Endothelial cell of umbilical vein (primary cell): Measurements from ENCODE around the gene TLE7. TPM values are rescaled to one million over a fixed set of nuclear protein-coding genes. Genes with fewer than 3 reads are reported as not detected.

Experiments
- BruUV-seq: library from RNA; stranded (reverse); fragments of 400-500 nt; replicated peaks from 2 replicates; lab custom pipeline; 2021; lab: Mats Ljungman, UMichigan
- CTCF ChIA-PET: fragments of 300-600, 350-600 bp; sonication (Branson Sonifier 250); formaldehyde crosslinking; loops from one replicate; lab custom pipeline; 2021; ENCODE audit warnings: antibody characterized with exemption, inconsistent platforms; lab: Charles Lee
- POLR2A ChIA-PET: fragments of 300-600, 350-600 bp; sonication (Branson Sonifier 250); formaldehyde crosslinking; loops from one replicate; lab custom pipeline; 2021; ENCODE audit warnings: antibody characterized with exemption, inconsistent platforms; lab: Charles Lee
- DNase-seq: peaks from one replicate; pipeline ENCODE4 v3.0.0-alpha.2; 2011; ENCODE audit warnings: low read depth, low spot score
- FAIRE-seq: peaks from 2 replicates; lab custom pipeline; 2011; peaks lifted over from hg19 to GRCh38; lab: Jason Lieb, UNC
- H2AFZ ChIP-seq: 2 replicates; pipeline ENCODE4 v1.6.0; 2012; ENCODE audit warnings: low read depth, low read length, control low read depth, inconsistent platforms
- H3K27ac ChIP-seq: 2 replicates; pipeline ENCODE4 v1.5.1; 2011; ENCODE audit warnings: low read depth, mild to moderate bottlenecking, control low read depth, low read length, moderate library complexity; ENCODE audit not compliant: insufficient read depth
- H3K27me3 ChIP-seq, 2 experiments: 2 replicates each; pipeline versions ENCODE4 v1.6.0 to v1.6.1; 2011; ENCODE audit warnings: low read length in 2 of 2, mixed read lengths in 1 of 2; ENCODE audit not compliant: control insufficient read depth in 2 of 2, insufficient read depth in 2 of 2
- H3K36me3 ChIP-seq, 2 experiments: 2 replicates in 1 of 2; 3 replicates in 1 of 2; pipeline ENCODE4 v1.5.1; 2011; ENCODE audit warnings: low read length in 2 of 2, mild to moderate bottlenecking in 1 of 2, moderate library complexity in 1 of 2; ENCODE audit not compliant: control insufficient read depth in 2 of 2, insufficient read depth in 2 of 2; ENCODE audit errors: extremely low read depth in 1 of 2
- H3K4me1 ChIP-seq: 3 replicates; pipeline ENCODE4 v1.5.1; 2011; ENCODE audit warnings: mild to moderate bottlenecking, low read length; ENCODE audit not compliant: control insufficient read depth, insufficient read depth; ENCODE audit errors: extremely low read depth
- H3K4me2 ChIP-seq: 2 replicates; pipeline ENCODE4 v1.6.1; 2011; ENCODE audit warnings: low read length, control low read depth, mixed read lengths; ENCODE audit not compliant: insufficient read depth
- H3K4me3 ChIP-seq, 3 experiments: fragments of 200-600 bp in 1 of 3; sonication (generic), shearing (Covaris generic) in 1 of 3; replicated peaks in 1 of 3; 2 replicates each; pipeline ENCODE4 v1.5.1; 2011 to 2016; ENCODE audit warnings: control low read depth in 3 of 3, low read length in 3 of 3, mild to moderate bottlenecking in 2 of 3, inconsistent platforms in 1 of 3, low read depth in 1 of 3, moderate library complexity in 1 of 3; ENCODE audit not compliant: insufficient read depth in 1 of 3
- H3K79me2 ChIP-seq: 2 replicates; pipeline ENCODE4 v1.6.0; 2012; ENCODE audit warnings: low read length, inconsistent platforms; ENCODE audit not compliant: control insufficient read depth, insufficient read depth
- H3K9ac ChIP-seq: replicated peaks from 2 replicates; pipeline ENCODE3; 2011; ENCODE audit warnings: low read length, control low read depth; ENCODE audit not compliant: insufficient read depth; ENCODE audit errors: extremely low read depth
- H3K9me1 ChIP-seq: replicated peaks from 3 replicates; pipeline ENCODE4 v1.6.0; 2011; ENCODE audit warnings: mild to moderate bottlenecking, low read length; ENCODE audit not compliant: control insufficient read depth, insufficient read depth; ENCODE audit errors: extremely low read depth
- H3K9me3 ChIP-seq: replicated peaks from 2 replicates; pipeline ENCODE4 v1.5.1; 2012; ENCODE audit warnings: low read length, inconsistent platforms; ENCODE audit not compliant: control insufficient read depth, insufficient read depth
- H4K20me1 ChIP-seq: replicated peaks from 2 replicates; pipeline ENCODE3; 2011; ENCODE audit warnings: mild to moderate bottlenecking, low read length; ENCODE audit not compliant: control insufficient read depth, insufficient read depth; ENCODE audit errors: extremely low read depth
- EZH2 ChIP-seq: IDR thresholded peaks from 2 replicates; pipeline ENCODE4 v1.6.1; 2012; ENCODE audit warnings: borderline replicate concordance, low read depth, mild to moderate bottlenecking, moderate library complexity, low read length, inconsistent platforms; ENCODE audit not compliant: severe bottlenecking
- FOS ChIP-seq: IDR thresholded peaks from 2 replicates; pipeline ENCODE4 v1.6.1; 2011; ENCODE audit warnings: mild to moderate bottlenecking, low read length, moderate library complexity, borderline replicate concordance; ENCODE audit not compliant: insufficient read depth
- GATA2 ChIP-seq: IDR thresholded peaks from 2 replicates; pipeline ENCODE4 v1.7.0; 2011; ENCODE audit warnings: low read depth, mild to moderate bottlenecking, moderate library complexity, mixed read lengths, low read length; ENCODE audit not compliant: insufficient read length, insufficient read depth
- JUN ChIP-seq: IDR thresholded peaks from 2 replicates; pipeline ENCODE4 v1.6.1; 2011; ENCODE audit warnings: borderline replicate concordance, low read depth; ENCODE audit not compliant: insufficient read length, insufficient read depth
- MYC ChIP-seq: IDR thresholded peaks from one replicate; pipeline ENCODE4 v1.6.1; 2011; ENCODE audit warnings: mild to moderate bottlenecking, low read depth, low read length
- POLR2A ChIP-seq: IDR thresholded peaks from 2 replicates; pipeline ENCODE4 v1.6.1; 2012; ENCODE audit warnings: low read depth, mild to moderate bottlenecking, control low read depth, low read length
- POLR2AphosphoS5 ChIP-seq: IDR thresholded peaks from 2 replicates; pipeline ENCODE4 v1.6.1; 2012; ENCODE audit warnings: low read depth, mild to moderate bottlenecking, control low read depth, low read length, moderate library complexity; ENCODE audit not compliant: insufficient read depth
- dilution Hi-C: fragments of 300-500 bp; cut with MboI; formaldehyde crosslinking; loops from one replicate; pipeline ENCODE4 v1.15.0; 2019; ENCODE audit warnings: low sequenced_read_pairs; ENCODE audit not compliant: extremely low pct_ligation_motif_present
- intact Hi-C: fragments of 100-400 bp; cut with micrococcal nuclease; formaldehyde crosslinking; loops from one replicate; pipeline ENCODE4 v1.10.0; 2022
- polyA plus RNA-seq, 4 experiments: library from polyadenylated mRNA; depleted of rRNA in 3 of 4; stranded (reverse) in 3 of 4; unstranded in 1 of 4; fragments of >200 nt; gene quantifications; 2 replicates each; pipeline versions ENCODE4 v1.2.1 to v1.2.3, GENCODE V29; 2011 to 2012; ENCODE audit warnings: missing spikeins in 1 of 4
- total RNA-seq: library from RNA; stranded (reverse); gene quantifications from 2 replicates; pipeline ENCODE4 v1.2.3, GENCODE V29; 2021
- TF ChIP-seq, protein P1 (sequence below), 2 donors: IDR thresholded peaks; 1 replicate in 1 of 2; 2 replicates in 1 of 2; pipeline ENCODE4 v1.5.1; 2011; ENCODE audit warnings: low read length in 2 of 2, mild to moderate bottlenecking in 2 of 2, moderate library complexity in 2 of 2, control low read depth in 1 of 2, inconsistent platforms in 1 of 2, low read depth in 1 of 2; ENCODE audit not compliant: insufficient read depth in 1 of 2; ENCODE audit errors: extremely low read depth in 1 of 2
- TF ChIP-seq, protein P2 (sequence below): IDR thresholded peaks from 2 replicates; pipeline ENCODE4 v1.6.1; 2011; ENCODE audit not compliant: insufficient read depth, insufficient read length

The TLE7 gene
- total and polyA plus RNA-seq, 2 donors (not counting 3 experiments of a cell fraction or from before 2014, with no cell fraction given): not detected

DNA sequence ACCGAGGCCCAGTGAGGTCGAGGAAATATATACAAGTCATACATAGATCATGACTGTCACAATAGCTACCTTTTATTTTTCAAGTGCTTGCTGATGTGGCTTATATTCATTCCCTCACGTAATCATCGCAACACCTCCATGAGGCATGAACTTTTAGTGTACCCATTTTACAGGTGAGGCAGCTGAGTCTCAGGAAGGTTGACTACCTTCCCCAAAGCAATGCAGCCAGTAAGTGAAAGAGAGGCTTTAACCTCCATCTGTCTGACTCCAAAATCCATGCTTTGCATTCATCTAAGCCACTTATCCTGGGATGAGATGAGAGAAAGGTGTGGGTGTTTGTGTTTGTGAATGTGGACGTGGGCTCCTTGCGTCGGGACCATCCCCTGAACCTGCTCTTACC is 52.5 kb downstream of the TLE7 start:
- H3K4me3 ChIP-seq: no peak overlapping the region
- no peak for FAIRE-seq
- DNase-seq: no peak
- no peak overlapping the region for H3K4me2 ChIP-seq
- no peak overlapping the region for H2AFZ ChIP-seq
- H3K27ac ChIP-seq: no peak overlapping the region
- no peaks in the 10 kb centered on the region for H3K27me3 ChIP-seq
- dilution Hi-C loops: no loop called here
- intact Hi-C loops: no loop called here
- H3K9me1 ChIP-seq: no peaks in the 10 kb centered on the region
- CTCF ChIA-PET: interaction anchor here (0.7 to 1.0 kb wide), 2 partner anchors 23 to 24 kb away, joined by 3 read pairs; no protein-coding TSS in a partner anchor
- TF ChIP-seq, protein P1, sequence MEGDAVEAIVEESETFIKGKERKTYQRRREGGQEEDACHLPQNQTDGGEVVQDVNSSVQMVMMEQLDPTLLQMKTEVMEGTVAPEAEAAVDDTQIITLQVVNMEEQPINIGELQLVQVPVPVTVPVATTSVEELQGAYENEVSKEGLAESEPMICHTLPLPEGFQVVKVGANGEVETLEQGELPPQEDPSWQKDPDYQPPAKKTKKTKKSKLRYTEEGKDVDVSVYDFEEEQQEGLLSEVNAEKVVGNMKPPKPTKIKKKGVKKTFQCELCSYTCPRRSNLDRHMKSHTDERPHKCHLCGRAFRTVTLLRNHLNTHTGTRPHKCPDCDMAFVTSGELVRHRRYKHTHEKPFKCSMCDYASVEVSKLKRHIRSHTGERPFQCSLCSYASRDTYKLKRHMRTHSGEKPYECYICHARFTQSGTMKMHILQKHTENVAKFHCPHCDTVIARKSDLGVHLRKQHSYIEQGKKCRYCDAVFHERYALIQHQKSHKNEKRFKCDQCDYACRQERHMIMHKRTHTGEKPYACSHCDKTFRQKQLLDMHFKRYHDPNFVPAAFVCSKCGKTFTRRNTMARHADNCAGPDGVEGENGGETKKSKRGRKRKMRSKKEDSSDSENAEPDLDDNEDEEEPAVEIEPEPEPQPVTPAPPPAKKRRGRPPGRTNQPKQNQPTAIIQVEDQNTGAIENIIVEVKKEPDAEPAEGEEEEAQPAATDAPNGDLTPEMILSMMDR (IDR thresholded peaks at IDR 0.05; ENCODE audit: extremely low read depth in 1 of 2, insufficient read depth in 1 of 2, low read depth in 1 of 2, low read length in 2 of 2): no peak
- POLR2A ChIA-PET: no interaction called here
- no peak overlapping the region for H3K9ac ChIP-seq
- no peaks in the 10 kb centered on the region for H3K36me3 ChIP-seq
- no peaks in the 10 kb centered on the region for H3K79me2 ChIP-seq
- BruUV-seq: no TSS peak
- H3K4me1 ChIP-seq: no peaks in the 10 kb centered on the region
- no peaks in the 10 kb centered on the region for H3K9me3 ChIP-seq
- H4K20me1 ChIP-seq: no peaks in the 10 kb centered on the region

DNA sequence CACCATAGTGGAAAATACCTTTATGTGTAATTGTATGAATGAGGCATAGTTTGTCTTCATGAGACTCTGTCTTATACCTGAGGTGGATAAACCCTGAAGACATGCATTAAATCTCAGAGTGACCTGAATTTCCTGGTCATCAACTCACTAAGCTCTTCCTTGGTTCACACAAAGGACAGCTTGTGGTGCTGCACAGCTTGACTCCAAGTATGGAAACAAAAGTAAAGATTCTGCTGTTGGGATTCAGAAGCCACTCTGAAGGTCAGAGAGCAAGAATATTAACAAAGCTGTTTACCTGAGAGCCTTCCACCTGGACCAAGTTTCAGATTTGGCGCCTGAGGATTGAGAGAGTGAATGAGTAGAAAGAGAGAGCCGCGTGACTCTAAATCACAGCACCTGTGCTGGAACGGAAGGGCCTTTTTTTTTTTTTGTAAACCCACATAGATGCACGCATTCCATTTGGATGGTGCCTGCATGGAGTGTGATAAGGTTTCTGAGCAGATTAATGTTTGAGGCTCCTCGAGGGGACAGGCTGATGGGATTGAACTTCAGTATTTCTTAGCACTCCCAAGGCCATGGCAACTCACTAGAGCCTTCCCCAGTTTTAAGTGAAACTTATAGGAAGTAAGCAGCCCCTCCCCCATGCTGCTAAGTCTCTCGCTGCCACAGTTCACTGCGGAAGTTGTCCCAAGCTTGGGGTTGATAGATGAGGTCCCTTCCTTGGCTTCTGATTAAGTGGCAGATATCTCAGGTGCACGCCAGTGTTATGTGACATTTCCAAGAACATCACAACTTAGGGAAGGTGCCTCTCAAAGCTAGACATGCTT is 54.6 kb downstream of the TLE7 start:
- dilution Hi-C loops (no loop called here), intact Hi-C loops (no loop called here)
- H4K20me1 ChIP-seq: no peaks in the 10 kb centered on the region
- no peak for DNase-seq
- H3K9ac ChIP-seq: no peak overlapping the region
- no peak for TF ChIP-seq POLR2AphosphoS5
- no peak for TF ChIP-seq GATA2
- TF ChIP-seq FOS: no peak
- TF ChIP-seq, protein P2, sequence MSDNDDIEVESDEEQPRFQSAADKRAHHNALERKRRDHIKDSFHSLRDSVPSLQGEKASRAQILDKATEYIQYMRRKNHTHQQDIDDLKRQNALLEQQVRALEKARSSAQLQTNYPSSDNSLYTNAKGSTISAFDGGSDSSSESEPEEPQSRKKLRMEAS: no peak
- TF ChIP-seq MYC: no peak
- no peak for TF ChIP-seq JUN
- TF ChIP-seq POLR2A: no peak
- TF ChIP-seq, protein P1 (IDR thresholded peaks at IDR 0.05; ENCODE audit: extremely low read depth in 1 of 2, insufficient read depth in 1 of 2, low read depth in 1 of 2, low read length in 2 of 2): no peak
- TF ChIP-seq EZH2: no peak
- POLR2A ChIA-PET: interaction anchor here (0.7 kb wide), 1 partner anchor 1691 kb away, joined by 4 read pairs; no protein-coding TSS in a partner anchor
- no TSS peak for BruUV-seq
- no peaks in the 10 kb centered on the region for H3K79me2 ChIP-seq
- H3K9me3 ChIP-seq: no peaks in the 10 kb centered on the region
- no peaks in the 10 kb centered on the region for H3K4me1 ChIP-seq
- no peak overlapping the region for H3K4me3 ChIP-seq
- CTCF ChIA-PET: no interaction called here
- H3K27ac ChIP-seq: no peak overlapping the region
- no peaks in the 10 kb centered on the region for H3K36me3 ChIP-seq
- no peak overlapping the region for H2AFZ ChIP-seq
- H3K27me3 ChIP-seq: no peaks in the 10 kb centered on the region
- FAIRE-seq: no peak
- H3K9me1 ChIP-seq: no peaks in the 10 kb centered on the region
- H3K4me2 ChIP-seq: no peak overlapping the region
